ENCODE data around the gene CIRBP. TPM values are rescaled to one million over a fixed set of nuclear protein-coding genes. Genes with fewer than 3 reads are reported as not detected.

Gene CIRBP
- total RNA-seq, 1 experiment from 2014 or later = 331 TPM

- H3K27me3 Mint-ChIP-seq (ENCODE audit: insufficient read depth, unreplicated experiment) = no peaks in the 10 kb centered on the region
- Histone ChIP-seq H3K9me3 (no peaks in the 10 kb centered on the region), H3K27me3 (replicated peaks; ENCODE audit: control insufficient read depth, insufficient read depth, low read length) (no peaks in the 10 kb centered on the region), H3K36me3 (ENCODE audit: control insufficient read depth, insufficient read depth, low read length) (peaks cover 3% of the 10 kb centered on the region), H3K4me1 (peaks cover 34% of the 10 kb centered on the region), H3K4me3 (ENCODE audit: low read depth, low read length) (no peak overlapping the region)
- no peak overlapping the region for H3K4me3 Mint-ChIP-seq (ENCODE audit: unreplicated experiment)
- H3K9me3 Mint-ChIP-seq (ENCODE audit: unreplicated experiment) = no peaks in the 10 kb centered on the region
- H3K4me1 Mint-ChIP-seq (ENCODE audit: low read depth, unreplicated experiment) = peaks cover 24% of the 10 kb centered on the region
- CTCF ChIA-PET = interaction anchor here (1.3 kb wide), 1 partner anchor 23 kb away, joined by 3 read pairs; no protein-coding TSS in a partner anchor
- DNase-seq = no peak
- intact Hi-C loops (cut with micrococcal nuclease; ENCODE audit: unreplicated experiment) = no loop called here
- TF ChIP-seq CTCF (IDR thresholded peaks at IDR 0.05; ENCODE audit: insufficient read depth in 1 of 2, low read depth in 1 of 2, low read length in 1 of 2, severe bottlenecking in 1 of 2, unreplicated experiment in 1 of 2) = no peak
- BruUV-seq (replicated peaks) = no TSS peak
- POLR2A ChIA-PET = no interaction called here
- H3K27ac Mint-ChIP-seq (ENCODE audit: unreplicated experiment) = peak overlapping the region; percentile 12
- peaks cover 37% of the 10 kb centered on the region for H3K36me3 Mint-ChIP-seq (ENCODE audit: insufficient read depth, unreplicated experiment)
Observed at GRCh38 chr19:1280636-1281568, 11.8 kb downstream of the CIRBP start.

DNA sequence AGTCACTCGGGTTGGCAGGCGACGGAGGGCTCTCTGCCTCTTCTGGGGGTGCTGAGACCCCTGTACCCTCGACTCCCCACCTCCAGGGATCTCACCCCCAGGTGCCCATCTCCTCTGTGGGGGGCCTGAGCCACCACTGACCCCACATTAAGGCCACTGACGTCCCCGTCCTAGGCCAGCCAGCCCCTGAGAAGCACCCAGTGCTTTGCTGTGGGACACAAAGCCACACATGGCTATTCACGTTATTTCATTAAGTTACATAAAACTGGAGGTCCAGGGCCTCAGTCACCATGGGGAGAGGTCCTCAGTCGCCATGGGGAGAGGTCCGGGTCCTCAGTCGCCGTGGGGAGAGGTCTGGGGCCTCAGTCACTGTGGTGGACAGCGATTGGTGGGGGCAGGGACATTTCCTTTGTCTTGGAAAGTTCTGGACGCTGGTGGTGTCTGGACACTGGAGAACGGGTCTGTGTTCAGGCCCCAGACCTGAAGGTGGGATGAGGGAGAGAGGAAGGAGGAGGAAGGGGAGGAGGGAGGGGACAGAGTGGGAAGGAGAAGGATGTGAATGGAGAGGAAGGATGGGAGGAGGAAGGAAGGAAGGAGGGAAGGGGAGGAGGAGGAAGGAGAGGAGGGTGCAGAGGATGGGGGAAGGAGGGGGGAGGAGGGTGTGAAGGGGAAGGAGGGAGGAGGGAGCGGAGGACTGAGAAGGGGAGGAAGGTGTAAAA lies 12.6 kb downstream of the CIRBP start:
- no peaks in the 10 kb centered on the region for H3K9me3 Mint-ChIP-seq (ENCODE audit: unreplicated experiment)
- POLR2A ChIA-PET = no interaction called here
- H3K4me1 Mint-ChIP-seq (ENCODE audit: low read depth, unreplicated experiment) = peaks cover 21% of the 10 kb centered on the region
- BruUV-seq (replicated peaks) = no TSS peak
- Histone ChIP-seq H3K9me3 (no peaks in the 10 kb centered on the region), H3K27me3 (replicated peaks; ENCODE audit: control insufficient read depth, insufficient read depth, low read length) (no peaks in the 10 kb centered on the region), H3K36me3 (ENCODE audit: control insufficient read depth, insufficient read depth, low read length) (peaks cover 3% of the 10 kb centered on the region), H3K4me3 (ENCODE audit: low read depth, low read length) (no peak overlapping the region), H3K4me1 (peaks cover 30% of the 10 kb centered on the region)
- CTCF ChIA-PET = no interaction called here
- intact Hi-C loops (cut with micrococcal nuclease; ENCODE audit: unreplicated experiment) = no loop called here
- TF ChIP-seq CTCF (IDR thresholded peaks at IDR 0.05; ENCODE audit: insufficient read depth in 1 of 2, low read depth in 1 of 2, low read length in 1 of 2, severe bottlenecking in 1 of 2, unreplicated experiment in 1 of 2) = no peak
- H3K36me3 Mint-ChIP-seq (ENCODE audit: insufficient read depth, unreplicated experiment) = peaks cover 29% of the 10 kb centered on the region
- peak overlapping the region; percentile 19 for H3K4me3 Mint-ChIP-seq (ENCODE audit: unreplicated experiment)
- no peaks in the 10 kb centered on the region for H3K27me3 Mint-ChIP-seq (ENCODE audit: insufficient read depth, unreplicated experiment)
- DNase-seq = no peak
- no peak overlapping the region for H3K27ac Mint-ChIP-seq (ENCODE audit: unreplicated experiment)

GRCh38 chr19:1282588-1283206 lies 13.6 kb downstream of the CIRBP start:
- POLR2A ChIA-PET = no interaction called here

More at GRCh38 chr19:1282588-1283206, 13.6 kb downstream of the CIRBP start:
- DNase-seq = no peak
- H3K4me3 ChIP-seq (ENCODE audit: low read depth, low read length) = no peak overlapping the region
- peaks cover 39% of the 10 kb centered on the region for H3K4me1 ChIP-seq
- H3K27me3 Mint-ChIP-seq (ENCODE audit: insufficient read depth, unreplicated experiment) = no peaks in the 10 kb centered on the region
- H3K4me1 Mint-ChIP-seq (ENCODE audit: low read depth, unreplicated experiment) = peaks cover 18% of the 10 kb centered on the region
- H3K9me3 ChIP-seq = no peaks in the 10 kb centered on the region
- TF ChIP-seq CTCF (IDR thresholded peaks at IDR 0.05; ENCODE audit: insufficient read depth in 1 of 2, low read depth in 1 of 2, low read length in 1 of 2, severe bottlenecking in 1 of 2, unreplicated experiment in 1 of 2) = no peak
- H3K9me3 Mint-ChIP-seq (ENCODE audit: unreplicated experiment) = no peaks in the 10 kb centered on the region
- H3K36me3 ChIP-seq (ENCODE audit: control insufficient read depth, insufficient read depth, low read length) = peaks cover 3% of the 10 kb centered on the region
- H3K27me3 ChIP-seq (replicated peaks; ENCODE audit: control insufficient read depth, insufficient read depth, low read length) = no peaks in the 10 kb centered on the region
- H3K27ac Mint-ChIP-seq (ENCODE audit: unreplicated experiment) = no peak overlapping the region
- CTCF ChIA-PET = no interaction called here
- BruUV-seq (replicated peaks) = no TSS peak
- intact Hi-C loops (cut with micrococcal nuclease; ENCODE audit: unreplicated experiment) = no loop called here
- peaks cover 27% of the 10 kb centered on the region for H3K36me3 Mint-ChIP-seq (ENCODE audit: insufficient read depth, unreplicated experiment)
- H3K4me3 Mint-ChIP-seq (ENCODE audit: unreplicated experiment) = no peak overlapping the region
